Measurements from ENCODE around the gene DPEP3. TPM values are rescaled to one million over a fixed set of nuclear protein-coding genes. Genes with fewer than 3 reads are reported as not detected.

Gene DPEP3, protein sequence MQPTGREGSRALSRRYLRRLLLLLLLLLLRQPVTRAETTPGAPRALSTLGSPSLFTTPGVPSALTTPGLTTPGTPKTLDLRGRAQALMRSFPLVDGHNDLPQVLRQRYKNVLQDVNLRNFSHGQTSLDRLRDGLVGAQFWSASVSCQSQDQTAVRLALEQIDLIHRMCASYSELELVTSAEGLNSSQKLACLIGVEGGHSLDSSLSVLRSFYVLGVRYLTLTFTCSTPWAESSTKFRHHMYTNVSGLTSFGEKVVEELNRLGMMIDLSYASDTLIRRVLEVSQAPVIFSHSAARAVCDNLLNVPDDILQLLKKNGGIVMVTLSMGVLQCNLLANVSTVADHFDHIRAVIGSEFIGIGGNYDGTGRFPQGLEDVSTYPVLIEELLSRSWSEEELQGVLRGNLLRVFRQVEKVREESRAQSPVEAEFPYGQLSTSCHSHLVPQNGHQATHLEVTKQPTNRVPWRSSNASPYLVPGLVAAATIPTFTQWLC
- polyA plus RNA-seq = not detected in 2 replicates
- polyA minus RNA-seq = not detected in 2 replicates

DNA sequence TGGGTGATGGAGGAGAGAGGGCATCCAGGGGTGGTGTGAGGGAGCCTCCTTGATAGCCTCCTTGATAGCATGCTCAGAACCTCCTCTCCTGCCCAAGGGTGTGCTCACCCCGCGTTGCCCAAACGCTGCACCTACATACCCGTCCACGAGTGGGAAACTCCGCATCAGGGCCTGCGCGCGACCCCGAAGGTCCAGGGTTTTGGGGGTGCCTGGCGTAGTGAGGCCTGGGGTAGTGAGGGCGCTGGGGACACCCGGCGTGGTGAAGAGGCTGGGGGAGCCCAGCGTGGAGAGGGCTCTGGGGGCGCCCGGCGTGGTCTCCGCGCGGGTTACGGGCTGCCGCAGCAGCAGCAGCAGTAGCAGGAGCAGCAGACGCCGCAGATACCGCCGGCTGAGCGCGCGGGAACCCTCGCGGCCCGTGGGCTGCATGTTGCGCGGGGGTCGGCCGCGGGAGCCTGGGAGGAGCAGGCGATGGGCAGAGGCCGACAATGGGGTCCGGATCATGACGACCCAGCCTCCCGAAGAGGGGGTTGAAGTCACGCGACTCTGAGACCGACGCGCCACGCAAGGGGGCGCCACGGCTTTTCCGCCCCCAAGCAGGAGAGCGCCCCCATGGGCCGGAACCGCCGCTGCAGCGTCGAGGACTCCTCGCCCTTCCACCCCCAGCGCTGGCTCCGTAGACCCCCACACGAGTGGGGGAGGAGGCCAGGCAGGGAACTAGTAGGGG lies at the start of gene DPEP3:
DPEP3 (minus strand) TSS at position 545 of the 724 bp plus-strand sequence; CDS start at position 426, 119 bp downstream.
- Histone ChIP-seq H2AFZ (ENCODE audit: low read depth, low read length) (no peak within 1 kb of the TSS), H3K27me3 (ENCODE audit: insufficient read depth, low read depth, low read length) (no peaks in the 10 kb centered on the region), H3F3A (ENCODE audit: insufficient read depth, low read length, poor library complexity, severe bottlenecking) (no peaks in the 10 kb centered on the region), H3K79me2 (replicated peaks; ENCODE audit: insufficient read depth, low read length) (no peaks in the 10 kb centered on the region), H3K4me3 (ENCODE audit: low read length) (no peak within 1 kb of the TSS), H3K9me2 (ENCODE audit: insufficient read depth, low read length) (no peaks in the 10 kb centered on the region), H3K36me3 (ENCODE audit: insufficient read depth, low read length) (no peaks in the 10 kb centered on the region), H4K20me1 (ENCODE audit: insufficient read depth) (no peaks in the 10 kb centered on the region), H3K9me3 (ENCODE audit: low read length) (no peaks in the 10 kb centered on the region), H3K27ac (ENCODE audit: low read length) (no peak within 1 kb of the TSS), H3K4me2 (ENCODE audit: low read length) (no peak within 1 kb of the TSS), H3K9ac (ENCODE audit: low read length) (no peak within 1 kb of the TSS)
- TF ChIP-seq EP300 (conservative IDR thresholded peaks at IDR 0.05; ENCODE audit: poor library complexity, severe bottlenecking) (no peak), MXI1 (conservative IDR thresholded peaks at IDR 0.05; ENCODE audit: poor library complexity, severe bottlenecking) (no peak), SMC3 (conservative IDR thresholded peaks at IDR 0.05; ENCODE audit: poor library complexity) (no peak), EZH2 (IDR thresholded peaks at IDR 0.05; ENCODE audit: borderline replicate concordance, insufficient read depth, low read length, poor library complexity, severe bottlenecking) (no peak), TAF1 (IDR thresholded peaks at IDR 0.05; ENCODE audit: low read depth) (no peak), RAD21 (conservative IDR thresholded peaks at IDR 0.05) (no peak), CTCF (IDR thresholded peaks at IDR 0.05; ENCODE audit: poor library complexity, severe bottlenecking) (no peak), POLR2AphosphoS5 (IDR thresholded peaks at IDR 0.05) (no peak)
- TF ChIP-seq, protein P1, sequence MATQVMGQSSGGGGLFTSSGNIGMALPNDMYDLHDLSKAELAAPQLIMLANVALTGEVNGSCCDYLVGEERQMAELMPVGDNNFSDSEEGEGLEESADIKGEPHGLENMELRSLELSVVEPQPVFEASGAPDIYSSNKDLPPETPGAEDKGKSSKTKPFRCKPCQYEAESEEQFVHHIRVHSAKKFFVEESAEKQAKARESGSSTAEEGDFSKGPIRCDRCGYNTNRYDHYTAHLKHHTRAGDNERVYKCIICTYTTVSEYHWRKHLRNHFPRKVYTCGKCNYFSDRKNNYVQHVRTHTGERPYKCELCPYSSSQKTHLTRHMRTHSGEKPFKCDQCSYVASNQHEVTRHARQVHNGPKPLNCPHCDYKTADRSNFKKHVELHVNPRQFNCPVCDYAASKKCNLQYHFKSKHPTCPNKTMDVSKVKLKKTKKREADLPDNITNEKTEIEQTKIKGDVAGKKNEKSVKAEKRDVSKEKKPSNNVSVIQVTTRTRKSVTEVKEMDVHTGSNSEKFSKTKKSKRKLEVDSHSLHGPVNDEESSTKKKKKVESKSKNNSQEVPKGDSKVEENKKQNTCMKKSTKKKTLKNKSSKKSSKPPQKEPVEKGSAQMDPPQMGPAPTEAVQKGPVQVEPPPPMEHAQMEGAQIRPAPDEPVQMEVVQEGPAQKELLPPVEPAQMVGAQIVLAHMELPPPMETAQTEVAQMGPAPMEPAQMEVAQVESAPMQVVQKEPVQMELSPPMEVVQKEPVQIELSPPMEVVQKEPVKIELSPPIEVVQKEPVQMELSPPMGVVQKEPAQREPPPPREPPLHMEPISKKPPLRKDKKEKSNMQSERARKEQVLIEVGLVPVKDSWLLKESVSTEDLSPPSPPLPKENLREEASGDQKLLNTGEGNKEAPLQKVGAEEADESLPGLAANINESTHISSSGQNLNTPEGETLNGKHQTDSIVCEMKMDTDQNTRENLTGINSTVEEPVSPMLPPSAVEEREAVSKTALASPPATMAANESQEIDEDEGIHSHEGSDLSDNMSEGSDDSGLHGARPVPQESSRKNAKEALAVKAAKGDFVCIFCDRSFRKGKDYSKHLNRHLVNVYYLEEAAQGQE (IDR thresholded peaks at IDR 0.05; ENCODE audit: borderline replicate concordance) = no peak

- no peaks in the 10 kb centered on the region for H4K20me1 ChIP-seq (ENCODE audit: insufficient read depth)
- H3F3A ChIP-seq (ENCODE audit: insufficient read depth, low read length, poor library complexity, severe bottlenecking) = no peaks in the 10 kb centered on the region
- no peak overlapping the region for H2AFZ ChIP-seq (ENCODE audit: low read depth, low read length)
- H3K27ac ChIP-seq (ENCODE audit: low read length) = no peak overlapping the region
- no peak overlapping the region for H3K4me2 ChIP-seq (ENCODE audit: low read length)
- no peaks in the 10 kb centered on the region for H3K27me3 ChIP-seq (ENCODE audit: insufficient read depth, low read depth, low read length)
- no peaks in the 10 kb centered on the region for H3K36me3 ChIP-seq (ENCODE audit: insufficient read depth, low read length)
- no peaks in the 10 kb centered on the region for H3K9me2 ChIP-seq (ENCODE audit: insufficient read depth, low read length)
- H3K9ac ChIP-seq (ENCODE audit: low read length) = no peak overlapping the region
- TF ChIP-seq MXI1 (conservative IDR thresholded peaks at IDR 0.05; ENCODE audit: poor library complexity, severe bottlenecking) (no peak), TAF1 (IDR thresholded peaks at IDR 0.05; ENCODE audit: low read depth) (no peak), CTCF (IDR thresholded peaks at IDR 0.05; ENCODE audit: poor library complexity, severe bottlenecking) (no peak), EP300 (conservative IDR thresholded peaks at IDR 0.05; ENCODE audit: poor library complexity, severe bottlenecking) (no peak), RAD21 (conservative IDR thresholded peaks at IDR 0.05) (no peak), SMC3 (conservative IDR thresholded peaks at IDR 0.05; ENCODE audit: poor library complexity) (no peak), EZH2 (IDR thresholded peaks at IDR 0.05; ENCODE audit: borderline replicate concordance, insufficient read depth, low read length, poor library complexity, severe bottlenecking) (no peak), POLR2AphosphoS5 (IDR thresholded peaks at IDR 0.05) (no peak)
- TF ChIP-seq, protein P1 (IDR thresholded peaks at IDR 0.05; ENCODE audit: borderline replicate concordance) = no peak
- no peak overlapping the region for H3K4me3 ChIP-seq (ENCODE audit: low read length)
- peaks cover 2% of the 10 kb centered on the region for H3K79me2 ChIP-seq (replicated peaks; ENCODE audit: insufficient read depth, low read length)
- no peaks in the 10 kb centered on the region for H3K9me3 ChIP-seq (ENCODE audit: low read length)
These were observed 48.7 kb upstream of the DPEP3 start for GRCh38 chr16:68028996-68029395.

Measured in neural cell (in vitro differentiated cells).